ENCODE data around the gene CAMK1D. TPM values are rescaled to one million over a fixed set of nuclear protein-coding genes. Genes with fewer than 3 reads are reported as not detected.

Gene CAMK1D
- total RNA-seq, 6 experiments from 2014 or later, result 5.3 to 10.8 (median 9.5) TPM

DNA sequence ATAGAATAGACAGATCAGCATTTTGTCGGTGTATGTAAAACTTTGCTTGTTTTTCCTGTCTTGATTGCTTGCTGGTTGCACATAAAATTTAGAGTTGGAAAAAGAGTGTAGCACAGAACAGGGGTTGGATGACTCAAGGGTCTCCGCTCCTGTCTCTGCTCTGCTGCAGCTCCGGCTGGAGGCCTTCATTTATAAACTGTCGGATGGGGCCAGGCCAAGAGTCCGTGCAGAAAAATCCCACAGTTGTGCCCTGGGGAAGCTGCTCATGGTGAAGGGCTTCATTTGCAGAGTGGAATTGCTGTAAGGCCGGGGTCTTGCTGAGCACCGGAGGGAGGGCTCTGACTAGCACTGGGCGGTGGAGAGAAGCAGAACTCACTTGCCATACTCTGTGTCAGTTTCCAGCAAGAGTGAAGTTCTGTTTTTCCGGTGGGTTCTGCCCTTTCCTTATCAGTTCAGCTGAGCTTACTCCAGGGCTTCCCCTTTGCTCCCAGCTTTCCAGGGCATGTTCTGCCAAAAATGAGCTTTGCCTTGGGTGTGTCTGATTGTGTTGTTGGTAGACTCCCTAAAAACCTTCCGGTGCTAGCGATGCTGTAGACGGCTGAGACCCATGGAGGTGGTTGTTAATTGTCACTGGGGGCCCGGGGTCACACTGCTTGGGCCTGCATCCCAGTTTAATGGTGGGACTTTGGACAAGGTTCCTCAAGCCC lies 67.2 kb downstream of the CAMK1D start:
- no peak overlapping the region for H3K27ac ChIP-seq
- intact Hi-C loops (cut with DNase I), result no loop called here
- peak in 2 of 4 donors; percentile 15 to 17 for ATAC-seq
- H3K4me3 ChIP-seq, result no peak overlapping the region
- H3K9me3 ChIP-seq, result no peaks in the 10 kb centered on the region
- no peaks in the 10 kb centered on the region for H3K36me3 ChIP-seq
- no peaks in the 10 kb centered on the region for H3K27me3 ChIP-seq
- 42% methylated on average over 7 of the region's 13 CpGs for WGBS (ENCODE audit: insufficient coverage, low coverage, low lambda C conversion rate, missing lambda C conversion rate)
- DNase-seq, result no peak
- H3K4me1 ChIP-seq, result peaks cover 0 to 13% (median 0%) of the 10 kb centered on the region in 4 donors
- TF ChIP-seq, protein P1, sequence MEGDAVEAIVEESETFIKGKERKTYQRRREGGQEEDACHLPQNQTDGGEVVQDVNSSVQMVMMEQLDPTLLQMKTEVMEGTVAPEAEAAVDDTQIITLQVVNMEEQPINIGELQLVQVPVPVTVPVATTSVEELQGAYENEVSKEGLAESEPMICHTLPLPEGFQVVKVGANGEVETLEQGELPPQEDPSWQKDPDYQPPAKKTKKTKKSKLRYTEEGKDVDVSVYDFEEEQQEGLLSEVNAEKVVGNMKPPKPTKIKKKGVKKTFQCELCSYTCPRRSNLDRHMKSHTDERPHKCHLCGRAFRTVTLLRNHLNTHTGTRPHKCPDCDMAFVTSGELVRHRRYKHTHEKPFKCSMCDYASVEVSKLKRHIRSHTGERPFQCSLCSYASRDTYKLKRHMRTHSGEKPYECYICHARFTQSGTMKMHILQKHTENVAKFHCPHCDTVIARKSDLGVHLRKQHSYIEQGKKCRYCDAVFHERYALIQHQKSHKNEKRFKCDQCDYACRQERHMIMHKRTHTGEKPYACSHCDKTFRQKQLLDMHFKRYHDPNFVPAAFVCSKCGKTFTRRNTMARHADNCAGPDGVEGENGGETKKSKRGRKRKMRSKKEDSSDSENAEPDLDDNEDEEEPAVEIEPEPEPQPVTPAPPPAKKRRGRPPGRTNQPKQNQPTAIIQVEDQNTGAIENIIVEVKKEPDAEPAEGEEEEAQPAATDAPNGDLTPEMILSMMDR (IDR thresholded peaks at IDR 0.05), result no peak
- no peak for TF ChIP-seq POLR2A (IDR thresholded peaks at IDR 0.05)

DNA sequence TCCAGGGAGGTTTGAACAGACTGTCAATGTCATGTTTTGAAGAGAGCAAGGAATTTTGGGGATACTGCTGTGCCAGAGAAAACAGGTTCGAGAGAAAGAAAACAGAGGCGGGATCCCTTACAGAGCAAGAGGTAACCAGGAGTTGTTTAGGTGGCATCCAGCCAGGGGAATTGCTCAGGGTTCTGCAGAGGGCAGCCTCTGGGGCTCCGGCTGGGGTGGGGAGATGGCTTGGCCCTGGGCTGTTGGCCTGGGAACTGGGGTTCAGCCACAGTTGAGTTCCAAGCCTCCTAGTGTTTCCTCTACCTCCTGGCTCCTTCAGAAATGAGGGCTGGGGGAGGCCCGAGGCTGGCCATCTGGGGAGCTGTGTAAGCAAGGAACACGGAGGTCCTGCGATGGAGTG lies 68.0 kb downstream of the CAMK1D start:
- no peak overlapping the region for H3K4me3 ChIP-seq
- H3K9me3 ChIP-seq, result no peaks in the 10 kb centered on the region
- DNase-seq, result no peak
- WGBS (ENCODE audit: insufficient coverage, low coverage, low lambda C conversion rate, missing lambda C conversion rate), result 76% methylated on average over 6 of the region's 6 CpGs
- TF ChIP-seq, protein P1 (IDR thresholded peaks at IDR 0.05), result no peak
- TF ChIP-seq POLR2A (IDR thresholded peaks at IDR 0.05), result no peak
- no peaks in the 10 kb centered on the region for H3K36me3 ChIP-seq
- no peak overlapping the region for H3K27ac ChIP-seq
- peak in 1 of 4 donors; percentile 15 for ATAC-seq
- intact Hi-C loops (cut with DNase I), result no loop called here
- peaks cover 0 to 13% (median 0%) of the 10 kb centered on the region in 4 donors for H3K4me1 ChIP-seq
- H3K27me3 ChIP-seq, result no peaks in the 10 kb centered on the region

DNA sequence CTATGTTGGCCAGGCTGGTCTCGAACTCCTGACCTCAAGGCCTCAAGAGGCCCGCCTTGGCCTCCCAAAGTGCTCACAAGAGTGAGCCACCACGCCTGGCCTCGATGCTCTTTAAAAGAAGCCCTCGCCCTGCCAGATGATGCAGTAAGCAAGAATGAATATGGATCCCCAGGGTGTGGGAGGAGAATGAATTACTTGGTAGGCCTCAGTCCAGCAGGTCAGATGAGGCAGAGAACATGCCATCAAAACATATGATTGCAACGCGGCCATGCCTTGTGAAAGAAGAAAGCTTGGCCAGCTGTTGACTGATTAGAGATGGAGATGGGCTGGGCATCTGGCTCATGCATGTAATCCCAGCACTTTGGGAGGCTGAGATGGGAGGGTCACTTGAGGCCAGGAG lies 68.7 kb downstream of the CAMK1D start:
- Histone ChIP-seq H3K27me3 (no peaks in the 10 kb centered on the region), H3K4me1 (peaks cover 0 to 13% (median 0%) of the 10 kb centered on the region in 4 donors), H3K4me3 (no peak overlapping the region), H3K9me3 (no peaks in the 10 kb centered on the region), H3K36me3 (no peaks in the 10 kb centered on the region), H3K27ac (no peak overlapping the region)
- WGBS (ENCODE audit: insufficient coverage, low coverage, low lambda C conversion rate, missing lambda C conversion rate), result 92% methylated on average over 6 of the region's 7 CpGs
- ATAC-seq (no peak), DNase-seq (peak in 1 of 3 donors; percentile 18)
- TF ChIP-seq, protein P1 (IDR thresholded peaks at IDR 0.05), result no peak
- no peak for TF ChIP-seq POLR2A (IDR thresholded peaks at IDR 0.05)
- intact Hi-C loops (cut with DNase I), result no loop called here

DNA sequence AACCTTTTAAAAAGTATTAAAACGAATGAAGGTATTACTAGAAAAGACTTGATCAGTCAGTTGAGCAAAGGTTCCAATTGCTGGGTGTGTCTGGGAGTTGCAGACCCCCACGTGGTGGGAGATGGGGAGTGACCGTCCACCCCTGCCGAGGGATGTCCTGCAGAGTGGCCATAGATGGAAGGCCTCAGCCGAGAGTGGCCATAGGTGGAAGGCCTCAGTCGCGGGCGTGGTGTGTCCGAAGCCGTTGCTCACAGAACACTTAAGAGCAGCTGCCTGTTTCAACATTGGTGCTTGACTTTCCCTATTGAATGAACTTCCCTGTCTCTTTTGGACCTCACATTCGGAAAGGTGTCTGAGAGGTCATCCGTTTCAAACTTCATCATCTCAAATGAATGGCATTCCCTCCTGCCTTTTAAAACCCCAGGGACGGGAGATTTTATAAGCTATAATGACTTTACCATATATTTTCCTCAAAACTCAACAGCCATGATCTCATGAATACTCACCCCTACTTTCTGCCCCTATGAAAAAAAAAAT lies 69.4 kb downstream of the CAMK1D start:
- Histone ChIP-seq H3K9me3 (no peaks in the 10 kb centered on the region), H3K4me1 (peaks cover 0 to 13% (median 0%) of the 10 kb centered on the region in 4 donors), H3K27me3 (no peaks in the 10 kb centered on the region), H3K27ac (no peak overlapping the region), H3K4me3 (no peak overlapping the region), H3K36me3 (no peaks in the 10 kb centered on the region)
- no peak for ATAC-seq
- TF ChIP-seq, protein P1 (IDR thresholded peaks at IDR 0.05), result no peak
- no peak for TF ChIP-seq POLR2A (IDR thresholded peaks at IDR 0.05)
- intact Hi-C loops (cut with DNase I), result no loop called here
- WGBS (ENCODE audit: insufficient coverage, low coverage, low lambda C conversion rate, missing lambda C conversion rate), result 84% methylated on average over 10 of the region's 13 CpGs
- peak in 1 of 3 donors; percentile 35 for DNase-seq

Data from right lobe of liver (tissue), 6 donors.